HUES48 (cell line): ENCODE data around the gene SOBP.
"Not testable (repeated sequence)": the region's sequence is repeated elsewhere in the genome, so short reads cannot be mapped to it uniquely, and the experiment has no call there.

ENCODE experiments used
- H3K27ac ChIP-seq: one replicate; pipeline ENCODE4 v1.7.0; 2013; ENCODE audit warnings: low read depth, low read length, inconsistent platforms
- H3K27me3 ChIP-seq: 2 replicates; pipeline ENCODE4 v1.6.1; 2013; ENCODE audit warnings: mild to moderate bottlenecking, low read length; ENCODE audit not compliant: control insufficient read depth, insufficient read depth
- H3K36me3 ChIP-seq: 2 replicates; pipeline ENCODE4 v1.6.1; 2013; ENCODE audit warnings: low read length; ENCODE audit not compliant: control insufficient read depth, insufficient read depth
- H3K4me1 ChIP-seq: 2 replicates; pipeline ENCODE4 v1.6.1; 2013; ENCODE audit warnings: mild to moderate bottlenecking, low read length; ENCODE audit not compliant: control insufficient read depth, insufficient read depth
- H3K4me3 ChIP-seq: 2 replicates; pipeline ENCODE4 v1.5.1; 2013; ENCODE audit warnings: mild to moderate bottlenecking, low read depth, low read length
- H3K9ac ChIP-seq: 2 replicates; pipeline ENCODE4 v1.6.1; 2013; ENCODE audit warnings: mild to moderate bottlenecking, low read depth, low read length, moderate library complexity
- H3K9me3 ChIP-seq: 2 replicates; pipeline ENCODE4 v1.6.1; 2013; ENCODE audit warnings: low read length; ENCODE audit not compliant: control insufficient read depth, insufficient read depth

SOBP gene

DNA sequence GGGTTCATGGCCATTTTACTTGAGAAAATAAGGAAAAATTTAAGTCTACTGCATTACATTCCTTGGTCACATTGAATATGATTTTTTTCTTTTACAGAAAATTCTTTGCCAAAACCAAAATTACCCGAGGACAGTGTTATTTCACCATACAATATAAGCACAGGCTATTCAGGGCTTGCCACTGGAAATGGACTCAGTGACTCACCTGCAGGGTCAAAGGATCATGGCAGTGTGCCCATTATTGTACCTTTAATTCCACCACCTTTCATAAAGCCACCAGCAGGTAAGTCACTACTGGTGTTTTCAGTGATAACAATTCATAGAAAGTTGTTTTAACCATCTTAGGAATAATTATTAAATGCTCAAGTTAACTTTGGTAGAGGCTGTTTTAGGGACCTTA lies 16.2 kb downstream of the SOBP start:
- peaks cover 35% of the 10 kb centered on the region for H3K4me1 ChIP-seq
- H3K9me3 ChIP-seq = no peaks in the 10 kb centered on the region
- peaks cover 2% of the 10 kb centered on the region; the same call in 1 of the 2 replicates for H3K36me3 ChIP-seq
- no peak overlapping the region for H3K4me3 ChIP-seq
- H3K27ac ChIP-seq = no peak overlapping the region
- no peak overlapping the region for H3K9ac ChIP-seq
- H3K27me3 ChIP-seq = no peaks in the 10 kb centered on the region

DNA sequence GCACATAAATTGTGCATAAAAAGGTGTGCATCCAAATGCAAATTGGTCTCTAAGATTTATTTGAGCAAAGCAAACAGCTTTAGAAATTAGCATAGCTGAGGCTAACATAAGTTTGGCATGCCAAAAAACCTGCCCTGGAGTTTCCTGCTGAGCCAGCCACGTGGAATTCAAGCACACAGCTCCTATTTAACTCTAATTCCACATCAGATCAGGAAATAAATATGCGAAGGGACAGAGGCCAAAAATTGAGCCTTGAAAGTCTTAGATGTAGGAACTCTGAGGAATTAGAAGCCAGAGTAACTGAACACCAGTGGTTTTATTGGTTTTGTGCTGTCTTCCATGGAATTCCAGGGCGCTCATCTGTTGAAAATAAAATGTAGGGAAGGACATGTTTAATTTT lies 19.6 kb downstream of the SOBP start:
- Histone ChIP-seq H3K36me3 (peaks cover 6% of the 10 kb centered on the region; the same call in 1 of the 2 replicates), H3K9ac (no peak overlapping the region), H3K27ac (peak overlapping the region; percentile 64)

DNA sequence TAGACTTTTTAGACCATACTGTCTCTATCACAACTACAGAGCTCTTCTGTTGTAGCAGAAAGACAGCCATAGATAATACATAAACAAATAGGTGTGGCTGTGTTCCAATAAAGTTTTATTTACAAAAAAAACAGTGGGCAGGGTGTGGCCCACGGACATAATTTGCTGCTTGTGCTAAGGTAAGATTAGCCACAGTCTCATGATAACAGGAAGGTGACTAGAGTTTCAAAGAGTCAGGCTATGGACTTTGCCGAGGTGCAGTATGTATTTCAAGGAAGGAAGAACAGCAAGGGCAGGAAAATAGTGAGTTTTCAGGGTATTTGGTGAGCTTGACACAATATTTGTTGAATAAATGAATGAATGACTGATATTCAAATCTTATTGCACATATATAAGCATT lies 20.2 kb downstream of the SOBP start:
- peak overlapping the region; percentile 64 for H3K27ac ChIP-seq
- peaks cover 6% of the 10 kb centered on the region; the same call in 1 of the 2 replicates for H3K36me3 ChIP-seq

More for the DNA sequence above, 19.6 kb downstream of the SOBP start:
- no peaks in the 10 kb centered on the region for H3K9me3 ChIP-seq
- H3K4me1 ChIP-seq = peaks cover 33% of the 10 kb centered on the region
- no peaks in the 10 kb centered on the region for H3K27me3 ChIP-seq
- H3K4me3 ChIP-seq = no peak overlapping the region

DNA sequence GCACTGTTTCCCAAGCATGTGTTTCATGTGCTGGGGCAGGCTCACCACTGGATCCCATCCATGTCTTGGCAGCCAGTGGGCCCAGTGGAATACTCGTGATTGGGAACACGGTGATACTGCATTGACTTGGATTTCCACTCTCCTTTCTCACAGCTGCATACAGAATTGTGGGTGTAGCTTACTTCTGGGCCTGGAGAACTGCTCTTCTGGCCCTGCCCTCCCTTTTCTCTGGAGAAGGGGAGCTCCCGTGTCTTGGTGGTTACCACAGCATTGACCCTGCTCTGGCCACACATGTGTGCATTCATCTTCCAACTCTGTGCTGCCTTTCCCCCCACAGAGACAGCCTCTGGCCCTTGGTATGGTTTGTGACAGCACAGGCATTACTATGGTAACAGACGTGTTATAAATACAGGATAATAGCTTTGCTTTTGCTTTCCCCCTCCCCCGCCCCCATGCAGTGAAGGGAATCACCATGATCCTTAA lies 21.6 kb downstream of the SOBP start:
- peaks cover 33% of the 10 kb centered on the region for H3K4me1 ChIP-seq
- 0 out of 2 replicates have a peak, but pooled peaks cover 3% of the 10 kb centered on the region for H3K36me3 ChIP-seq
- H3K27me3 ChIP-seq = no peaks in the 10 kb centered on the region
- no peak overlapping the region for H3K4me3 ChIP-seq
- peak overlapping the region; percentile 6; the same call in 1 of the 2 replicates for H3K9ac ChIP-seq
- H3K9me3 ChIP-seq = no peaks in the 10 kb centered on the region
- peak overlapping the region; percentile 11 for H3K27ac ChIP-seq

More for the DNA sequence above, 20.2 kb downstream of the SOBP start:
- H3K4me1 ChIP-seq = peaks cover 33% of the 10 kb centered on the region
- no peak overlapping the region for H3K4me3 ChIP-seq
- no peaks in the 10 kb centered on the region for H3K27me3 ChIP-seq
- H3K9me3 ChIP-seq = no peaks in the 10 kb centered on the region
- H3K9ac ChIP-seq = no peak overlapping the region

DNA sequence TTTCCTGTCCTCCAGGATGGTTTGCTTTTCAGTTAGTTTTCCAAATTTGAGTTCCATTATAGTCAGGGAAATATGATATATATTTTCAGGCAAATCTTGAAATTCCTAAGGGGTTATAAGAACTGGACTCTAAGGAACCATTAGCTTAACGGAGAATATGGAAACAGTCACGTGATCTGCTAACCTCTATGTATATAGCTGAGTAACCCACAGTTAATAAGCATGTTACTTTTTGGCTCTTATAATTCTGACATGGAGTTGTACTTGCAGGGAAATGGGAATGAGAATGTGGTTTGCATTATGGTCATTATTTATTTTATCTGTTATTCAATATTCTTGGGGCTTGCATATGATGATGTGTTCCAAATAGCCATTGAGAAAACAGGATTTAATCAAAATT lies 23.3 kb downstream of the SOBP start:
- Histone ChIP-seq H3K9ac (no peak overlapping the region), H3K4me3 (no peak overlapping the region), H3K27me3 (no peaks in the 10 kb centered on the region), H3K27ac (no peak overlapping the region), H3K9me3 (no peaks in the 10 kb centered on the region), H3K4me1 (peaks cover 33% of the 10 kb centered on the region), H3K36me3 (0 out of 2 replicates have a peak, but pooled peaks cover 3% of the 10 kb centered on the region)

DNA sequence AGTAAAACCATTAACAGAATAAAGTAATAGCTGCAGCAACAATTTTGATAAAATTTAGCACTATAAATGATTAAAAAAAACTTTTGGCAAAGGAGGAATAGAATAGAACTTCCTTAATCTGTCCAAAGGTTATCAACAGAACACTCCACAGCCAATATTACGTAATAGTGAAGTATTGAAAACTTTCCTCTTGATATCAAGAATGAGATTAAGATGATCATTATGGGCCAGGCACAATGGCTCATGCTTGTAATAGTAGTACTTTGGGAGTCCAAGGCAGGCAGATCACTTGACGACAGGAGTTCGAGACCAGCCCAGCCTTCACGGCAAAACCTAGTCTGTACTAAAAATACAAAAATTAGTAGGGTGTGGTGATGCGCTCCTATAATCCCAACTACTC lies 26.0 kb downstream of the SOBP start:
- H3K4me1 ChIP-seq = peaks cover 16% of the 10 kb centered on the region
- H3K4me3 ChIP-seq = no peak overlapping the region
- H3K9me3 ChIP-seq = no peaks in the 10 kb centered on the region
- H3K27ac ChIP-seq = no peak overlapping the region
- H3K36me3 ChIP-seq = 0 out of 2 replicates have a peak, but pooled peaks cover 3% of the 10 kb centered on the region
- H3K9ac ChIP-seq = no peak overlapping the region
- H3K27me3 ChIP-seq = no peaks in the 10 kb centered on the region

DNA sequence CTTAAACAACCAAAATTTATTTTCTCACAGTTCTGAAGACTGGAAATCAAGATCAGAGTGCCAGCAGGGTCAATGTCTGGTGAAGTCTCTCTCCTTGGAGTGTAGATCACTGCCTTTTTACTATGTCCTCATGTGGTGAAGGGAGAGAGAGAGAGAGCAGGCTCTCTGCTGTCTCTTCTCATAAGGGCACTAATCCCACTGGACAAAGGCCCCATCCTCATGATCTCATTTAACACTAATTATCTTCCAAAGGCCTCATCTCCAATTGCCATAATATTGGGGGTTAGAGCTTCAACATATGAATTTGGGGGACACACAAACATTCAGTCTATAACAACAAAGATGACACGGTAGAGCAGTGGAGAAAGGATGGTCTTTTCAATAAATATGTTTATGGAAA lies 27.4 kb downstream of the SOBP start:
- H3K36me3 ChIP-seq = 0 out of 2 replicates have a peak, but pooled peaks cover 3% of the 10 kb centered on the region
- H3K4me3 ChIP-seq = no peak overlapping the region
- H3K9ac ChIP-seq = no peak overlapping the region
- H3K4me1 ChIP-seq = peaks cover 3% of the 10 kb centered on the region
- H3K9me3 ChIP-seq = no peaks in the 10 kb centered on the region
- no peak overlapping the region for H3K27ac ChIP-seq
- H3K27me3 ChIP-seq = no peaks in the 10 kb centered on the region

DNA sequence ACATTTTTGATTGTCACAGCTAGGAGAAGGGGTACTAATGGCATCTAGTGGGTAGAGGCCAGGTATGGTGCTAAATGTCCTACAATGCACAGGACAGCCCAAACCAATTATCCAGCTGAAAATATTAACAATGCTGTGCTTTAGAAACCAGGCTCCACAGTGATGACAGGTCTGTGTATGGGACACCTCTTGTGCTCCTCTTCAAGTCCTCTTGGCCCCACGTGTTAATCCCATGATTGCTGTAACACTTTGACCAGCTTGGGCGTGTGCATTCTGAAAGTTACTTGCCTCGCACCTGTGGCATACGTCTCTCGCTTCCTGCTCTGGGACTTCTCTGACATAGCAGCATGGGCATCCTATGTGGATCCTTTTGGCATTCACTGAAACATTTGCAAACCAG lies 29.3 kb downstream of the SOBP start:
- H3K4me1 ChIP-seq, H3K27me3 ChIP-seq, H3K36me3 ChIP-seq, H3K9ac ChIP-seq, H3K27ac ChIP-seq, H3K9me3 ChIP-seq, H3K4me3 ChIP-seq: not testable (repeated sequence)

DNA sequence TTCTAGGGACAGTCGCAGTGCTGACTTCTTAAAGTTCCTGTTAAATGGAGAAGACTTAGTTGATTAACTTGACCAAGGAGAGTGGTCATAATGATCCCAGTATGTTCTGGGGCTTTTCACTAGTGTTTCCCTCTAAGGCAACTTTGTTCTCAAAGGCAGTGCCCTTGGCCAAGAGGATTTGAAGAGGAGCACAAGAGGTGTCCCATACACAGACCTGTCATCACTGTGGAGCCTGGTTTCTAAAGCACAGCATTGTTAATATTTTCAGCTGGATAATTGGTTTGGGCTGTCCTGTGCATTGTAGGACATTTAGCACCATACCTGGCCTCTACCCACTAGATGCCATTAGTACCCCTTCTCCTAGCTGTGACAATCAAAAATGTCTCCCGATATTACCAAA lies 30.8 kb downstream of the SOBP start:
- not testable (repeated sequence) for H3K9me3 ChIP-seq, H3K36me3 ChIP-seq, H3K27ac ChIP-seq, H3K4me1 ChIP-seq, H3K27me3 ChIP-seq, H3K9ac ChIP-seq, H3K4me3 ChIP-seq

DNA sequence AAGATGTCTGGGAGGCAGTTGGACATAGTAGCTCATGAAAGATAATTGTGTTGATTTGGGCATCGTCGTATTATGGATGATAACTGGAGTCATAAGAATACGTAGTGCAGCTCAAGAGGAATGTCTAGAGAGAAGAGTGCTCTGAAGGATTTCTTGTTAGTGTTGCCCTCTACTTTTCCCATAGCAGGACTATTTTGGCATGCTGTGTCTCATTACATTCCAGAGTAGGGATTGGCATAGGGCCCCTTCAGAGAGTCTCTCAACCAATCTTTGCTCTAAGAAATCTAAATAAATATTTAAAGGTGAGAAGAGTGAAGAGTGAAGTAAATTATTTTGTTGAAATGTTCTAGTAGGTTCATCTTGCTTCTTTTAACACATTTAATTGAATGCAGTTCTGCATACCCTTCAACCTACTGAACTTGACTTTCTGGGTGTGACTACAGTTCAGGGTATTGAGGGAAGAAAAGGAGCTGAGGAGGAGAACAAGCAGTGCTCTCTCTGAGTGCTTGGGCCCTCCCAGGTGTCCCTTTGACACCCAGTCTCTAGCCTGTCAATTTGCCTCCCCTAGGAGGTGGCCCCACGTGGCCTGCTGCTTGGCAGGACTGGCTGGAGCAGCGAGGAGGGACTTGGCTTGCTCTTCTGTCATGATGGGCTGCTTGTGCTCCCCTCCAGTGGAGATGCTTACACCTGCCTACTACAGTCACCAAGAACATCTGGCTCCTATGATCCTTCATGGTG lies 33.3 kb downstream of the SOBP start:
- H3K27ac ChIP-seq = no peak overlapping the region
- no peaks in the 10 kb centered on the region for H3K9me3 ChIP-seq
- H3K4me1 ChIP-seq = peaks cover 5% of the 10 kb centered on the region; the same call in 1 of the 2 replicates
- no peaks in the 10 kb centered on the region for H3K27me3 ChIP-seq
- H3K36me3 ChIP-seq = no peaks in the 10 kb centered on the region
- H3K9ac ChIP-seq = no peak overlapping the region
- no peak overlapping the region for H3K4me3 ChIP-seq

DNA sequence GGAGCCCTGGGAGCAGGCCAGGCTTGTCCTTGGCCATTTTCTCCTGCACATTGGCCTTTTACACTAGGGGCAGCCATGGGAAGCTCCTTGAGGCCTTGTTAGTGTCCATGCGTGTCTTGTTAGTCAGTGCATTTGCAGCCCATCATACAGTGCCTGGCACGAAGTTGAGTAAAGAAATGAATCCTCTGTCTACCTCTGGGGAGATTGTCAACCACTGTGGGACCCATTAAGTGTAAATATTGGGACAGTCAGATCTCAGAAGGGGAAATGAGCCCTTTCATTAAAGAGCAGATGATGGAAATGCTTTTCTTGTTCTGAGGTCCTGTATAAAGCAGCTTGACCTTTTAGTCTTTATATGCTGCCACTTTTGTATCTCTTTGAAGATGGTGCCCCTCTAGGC lies 33.9 kb downstream of the SOBP start:
- H3K27ac ChIP-seq = no peak overlapping the region
- no peaks in the 10 kb centered on the region for H3K9me3 ChIP-seq
- H3K9ac ChIP-seq = no peak overlapping the region
- no peaks in the 10 kb centered on the region for H3K27me3 ChIP-seq
- peaks cover 5% of the 10 kb centered on the region; the same call in 1 of the 2 replicates for H3K4me1 ChIP-seq
- no peaks in the 10 kb centered on the region for H3K36me3 ChIP-seq
- H3K4me3 ChIP-seq = no peak overlapping the region
